CD4-positive, alpha-beta T cell treated with Interleukin-12 subunit alpha and Interleukin-12 subunit beta, for 1 hour (primary cell): Measurements from ENCODE around the gene ARHGAP18.

ENCODE experiments used
- DNase-seq: peaks from one replicate; pipeline ENCODE4 v3.0.0-alpha.2; 2020

The ARHGAP18 gene

DNA sequence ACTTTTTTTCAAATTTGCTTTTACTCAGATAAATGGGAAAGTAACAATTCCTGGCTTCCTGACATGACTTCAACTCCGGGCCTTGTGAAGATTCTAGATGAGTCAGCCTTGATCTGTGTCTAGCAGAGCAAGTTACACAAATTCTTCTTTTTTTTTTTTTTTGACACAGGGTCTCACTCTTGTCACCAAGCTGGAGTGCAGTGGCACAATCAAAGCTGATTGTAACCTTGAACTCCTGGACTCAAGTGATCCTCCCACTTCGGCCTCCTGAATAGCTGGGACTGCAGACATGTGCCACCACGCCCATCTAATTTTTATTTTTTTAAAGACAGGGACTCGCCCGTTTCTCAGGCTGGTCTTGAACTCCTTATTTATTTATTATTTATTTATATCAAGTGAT, 7.3 kb upstream of the ARHGAP18 start:
- no peak for DNase-seq

DNA sequence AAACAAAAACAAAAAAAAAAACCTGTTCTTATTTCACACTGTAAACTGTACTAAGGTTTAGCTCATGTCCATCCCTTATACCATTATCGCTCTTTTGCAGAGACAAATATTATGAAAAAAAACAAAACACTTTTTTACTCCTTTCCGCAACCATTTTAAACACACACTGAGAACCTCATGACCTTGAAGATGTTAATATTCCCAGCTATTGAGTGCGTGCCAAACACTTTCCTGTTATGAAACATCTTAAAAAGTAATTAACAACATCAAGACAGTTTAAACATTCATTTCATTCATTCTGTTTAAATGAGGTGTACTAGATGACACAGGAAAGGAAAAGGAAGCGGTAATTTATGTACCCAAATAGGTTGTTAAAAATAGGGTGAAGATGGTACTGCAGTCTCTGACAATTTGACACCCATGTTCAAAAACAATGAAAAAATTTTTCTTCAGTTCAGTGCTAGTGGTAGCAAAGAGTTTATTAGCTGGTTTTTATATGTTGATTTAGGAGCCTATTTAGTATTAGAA, 3.9 kb upstream of the ARHGAP18 start:
- no peak for DNase-seq

DNA sequence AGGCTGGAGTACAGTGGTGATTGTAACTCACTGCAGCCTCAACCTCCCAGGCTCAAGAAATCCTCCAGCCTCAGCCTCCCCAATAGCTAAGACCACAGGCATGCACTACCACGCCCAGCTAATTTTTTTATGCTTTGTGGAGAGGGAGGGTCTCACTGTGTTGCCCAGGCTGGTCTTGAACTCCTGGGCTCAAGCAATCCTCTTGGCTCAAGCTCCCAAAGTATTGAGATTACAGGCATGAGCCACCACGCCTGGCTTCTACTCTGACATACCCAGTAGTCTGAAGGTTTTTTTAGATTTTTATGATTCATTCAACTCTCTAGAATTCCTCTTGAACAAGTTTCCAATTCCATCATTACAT, 1.3 kb upstream of the ARHGAP18 start:
- DNase-seq: no peak

DNA sequence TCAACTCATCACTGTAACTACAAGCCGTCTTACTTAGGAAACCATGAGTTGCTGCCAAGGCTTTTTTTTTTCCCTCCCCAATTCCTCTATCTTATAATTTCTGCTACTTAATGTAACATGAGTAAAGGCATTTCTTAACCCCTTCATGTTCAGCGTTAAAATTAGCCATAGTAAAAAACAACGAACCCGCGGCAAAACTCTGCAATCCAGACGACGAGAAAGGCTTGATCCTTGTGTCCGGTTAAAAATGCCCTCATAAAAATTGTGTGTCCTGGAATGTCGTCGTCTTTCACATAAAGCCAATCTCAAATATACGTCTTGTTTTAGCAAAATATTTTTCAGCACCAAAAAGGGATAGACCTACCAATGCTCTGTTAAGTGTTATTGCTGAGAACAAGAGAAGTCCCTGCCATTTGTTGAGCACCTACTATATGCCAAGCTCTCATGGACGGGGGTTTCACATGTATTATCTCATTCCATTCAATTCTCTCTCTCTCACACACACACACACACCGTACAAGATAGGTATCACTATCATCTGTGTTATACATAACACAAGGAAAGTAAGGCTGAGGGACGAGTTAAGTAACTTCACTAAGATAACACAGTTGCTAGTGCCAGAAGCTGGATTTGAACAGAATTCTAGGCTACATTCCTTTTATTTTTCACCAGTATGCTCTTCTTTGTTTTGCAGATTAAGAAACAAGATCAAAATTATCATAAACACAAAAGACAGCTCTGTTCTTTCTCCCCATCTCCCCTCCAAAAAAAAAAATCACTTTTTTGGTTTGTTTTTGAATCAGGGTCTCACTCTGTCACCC, 683 bp upstream of the ARHGAP18 start:
- DNase-seq: no peak

DNA sequence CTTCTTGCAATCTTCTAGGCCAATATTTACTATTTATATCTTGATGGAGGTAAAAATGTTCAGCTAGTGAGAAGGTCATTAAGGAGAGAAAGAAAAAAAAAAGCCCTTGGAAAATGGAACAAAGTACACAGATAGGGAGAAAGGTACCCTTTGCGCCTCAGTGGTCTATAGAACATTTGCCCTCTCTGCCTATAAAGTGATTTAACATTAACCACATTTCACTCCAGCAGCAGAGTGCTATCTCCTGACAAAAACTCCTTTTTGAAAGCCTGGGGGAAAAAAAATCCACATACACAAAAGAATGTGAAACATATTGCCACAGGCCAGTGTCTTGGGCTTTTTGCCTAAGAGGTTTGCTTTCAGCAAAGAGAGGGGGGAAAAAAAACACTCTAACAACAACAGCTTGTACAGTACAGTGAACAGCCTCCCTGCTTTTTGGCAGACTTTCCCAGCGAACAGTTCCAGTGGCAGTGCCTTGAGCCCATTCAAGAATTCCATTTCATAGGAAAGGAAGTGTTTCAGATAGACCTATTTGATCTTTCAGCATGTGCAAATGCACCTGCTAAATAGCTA, 695 bp downstream of the ARHGAP18 start:
- DNase-seq: no peak

DNA sequence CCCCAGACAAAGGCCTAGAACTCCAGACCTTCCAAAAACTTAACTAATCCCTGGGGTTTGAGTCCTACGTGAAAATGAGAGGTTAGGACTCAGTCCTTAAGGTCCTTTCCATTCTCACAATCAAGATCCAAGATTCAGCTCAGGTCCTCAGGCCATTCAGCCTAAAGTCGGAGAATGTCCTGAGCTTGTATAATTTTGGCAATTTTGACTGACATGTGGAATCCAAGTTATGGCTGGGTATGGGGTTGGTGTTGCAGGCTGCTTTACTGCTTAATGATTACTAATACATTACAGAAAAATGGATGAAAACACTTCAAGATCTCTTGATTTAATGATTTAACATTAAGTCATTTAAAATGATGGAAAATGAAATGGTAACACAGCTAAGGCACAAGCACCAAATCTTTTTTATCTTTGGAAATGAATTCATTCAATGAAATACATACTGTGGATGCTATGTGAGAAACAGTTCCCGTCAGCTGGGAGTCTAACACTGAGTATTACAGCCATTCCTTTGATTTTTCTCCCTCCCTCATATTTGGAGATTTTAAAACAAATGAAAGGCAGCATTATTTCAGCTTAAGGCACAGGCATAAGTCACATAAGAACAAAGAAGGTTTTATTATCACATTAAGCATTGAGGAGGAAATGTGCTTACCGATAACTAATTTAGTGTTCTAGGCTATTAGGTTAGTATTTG, 1.3 kb downstream of the ARHGAP18 start:
- no peak for DNase-seq

DNA sequence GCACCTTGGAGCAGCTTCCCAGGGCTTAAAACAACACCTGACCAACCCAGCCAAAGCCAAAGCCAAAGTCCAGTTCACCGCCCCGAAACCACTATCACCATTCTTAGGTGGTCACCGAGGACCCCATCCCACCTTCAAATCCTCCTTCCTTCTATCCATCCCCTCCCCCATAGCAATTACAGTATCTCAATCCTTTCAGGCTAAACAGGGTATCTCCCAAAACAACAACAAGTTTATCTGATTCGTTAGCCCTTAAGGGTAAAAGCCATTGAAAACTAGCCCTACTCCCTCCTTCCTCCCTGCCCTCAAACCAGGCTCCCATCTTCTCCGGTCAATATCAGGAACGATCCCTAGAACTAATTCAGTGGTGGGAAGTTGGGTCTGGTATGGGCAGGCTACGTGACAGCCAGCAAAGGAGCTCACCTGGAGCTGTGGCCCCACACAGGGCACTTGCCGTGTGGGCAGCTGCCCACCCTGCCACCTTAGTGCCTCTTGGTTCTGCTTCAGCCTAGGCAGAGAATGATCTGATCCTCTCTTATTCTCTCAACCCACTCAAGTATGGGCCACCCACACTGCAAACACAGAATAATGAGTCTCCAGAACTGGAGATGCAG, 2.0 kb downstream of the ARHGAP18 start:
- no peak for DNase-seq

DNA sequence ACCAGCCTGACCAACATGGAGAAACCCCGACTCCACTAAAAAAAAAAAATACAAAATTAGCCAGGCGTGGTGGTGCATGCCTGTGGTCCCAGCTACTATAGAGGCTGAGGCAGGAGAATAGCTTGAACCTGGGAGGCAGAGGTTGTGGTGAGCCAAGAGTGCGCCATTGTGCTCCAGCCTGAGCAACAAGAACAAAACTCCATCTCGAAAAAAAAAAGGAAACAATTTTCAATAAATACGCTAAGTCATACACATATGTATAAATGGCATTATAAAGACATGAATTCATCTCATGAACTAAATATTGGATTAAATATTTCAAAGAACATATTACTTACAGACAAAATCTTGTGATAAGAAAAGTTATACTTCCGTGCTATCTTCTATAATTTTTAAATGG, 2.9 kb downstream of the ARHGAP18 start:
- no peak for DNase-seq

DNA sequence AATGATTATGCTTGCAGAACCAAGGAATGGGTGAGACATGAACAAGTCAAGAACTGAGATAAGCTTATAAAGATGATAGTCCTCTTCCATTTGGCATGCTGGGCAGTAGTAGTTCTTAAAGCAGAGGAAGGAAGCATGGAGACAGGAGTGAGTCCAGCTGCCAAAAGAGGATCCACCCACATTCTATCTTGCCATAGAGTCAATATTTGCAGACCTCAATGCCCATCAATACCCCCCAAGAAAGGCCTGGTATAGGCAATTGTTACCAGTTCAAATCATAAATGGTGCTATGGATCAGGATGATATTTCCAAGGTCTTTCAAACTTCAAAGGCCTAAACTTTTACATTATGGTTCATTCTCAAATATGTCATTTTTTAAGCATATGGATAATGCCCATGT, 4.8 kb downstream of the ARHGAP18 start:
- DNase-seq: no peak

DNA sequence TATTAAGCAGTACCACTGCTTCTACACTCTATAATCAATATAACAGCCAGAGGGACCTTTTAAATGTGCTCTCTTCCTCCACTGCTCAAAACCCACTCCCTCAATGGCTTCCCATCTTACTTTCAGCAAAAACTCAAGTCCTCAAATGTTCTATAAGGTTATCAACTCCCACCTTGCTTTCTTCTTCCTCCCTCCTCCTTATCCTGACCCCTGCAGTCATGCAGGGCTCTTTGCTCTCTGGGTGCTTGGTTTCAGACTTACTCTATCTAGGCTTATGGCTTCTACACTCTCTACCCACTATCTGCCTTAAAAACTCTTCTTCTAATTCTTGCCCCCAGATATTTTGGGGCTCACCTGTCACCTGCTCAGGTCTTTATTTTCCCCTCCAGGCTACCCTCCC, 5.3 kb downstream of the ARHGAP18 start:
- no peak for DNase-seq

DNA sequence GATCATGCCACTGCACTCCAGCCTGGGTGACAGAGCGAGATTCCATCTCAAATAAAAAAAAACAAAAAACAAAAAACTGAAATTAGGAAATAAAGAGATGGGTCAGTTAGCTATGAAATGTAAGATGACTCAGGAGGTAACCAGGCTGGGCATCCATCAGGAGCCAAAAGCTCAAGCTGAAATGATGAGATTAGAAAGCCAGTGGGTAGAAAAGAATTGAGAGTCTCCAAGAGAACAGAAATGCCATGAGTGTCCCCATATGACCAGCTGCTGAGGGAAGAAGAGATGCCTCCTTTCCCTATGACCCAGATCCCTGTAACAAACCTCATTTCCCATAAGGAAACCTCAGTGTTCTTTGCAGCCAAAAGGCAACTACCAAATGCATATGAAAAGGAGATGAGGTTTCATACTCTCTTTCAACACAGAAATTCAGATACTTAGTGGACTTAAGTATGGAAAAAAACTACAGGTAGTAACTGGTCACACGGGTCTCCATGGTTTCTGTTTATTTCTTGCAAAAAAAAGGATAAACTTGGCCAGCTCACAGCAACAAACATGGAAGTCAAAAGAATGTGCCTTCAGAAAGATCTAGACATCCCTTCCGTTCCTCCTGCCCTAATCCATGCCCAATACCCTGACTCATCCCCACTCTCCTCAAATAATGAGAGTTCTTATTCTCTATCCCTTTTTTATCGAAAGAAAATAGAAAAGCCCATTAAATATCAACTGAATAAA, 8.1 kb downstream of the ARHGAP18 start:
- no peak for DNase-seq

DNA sequence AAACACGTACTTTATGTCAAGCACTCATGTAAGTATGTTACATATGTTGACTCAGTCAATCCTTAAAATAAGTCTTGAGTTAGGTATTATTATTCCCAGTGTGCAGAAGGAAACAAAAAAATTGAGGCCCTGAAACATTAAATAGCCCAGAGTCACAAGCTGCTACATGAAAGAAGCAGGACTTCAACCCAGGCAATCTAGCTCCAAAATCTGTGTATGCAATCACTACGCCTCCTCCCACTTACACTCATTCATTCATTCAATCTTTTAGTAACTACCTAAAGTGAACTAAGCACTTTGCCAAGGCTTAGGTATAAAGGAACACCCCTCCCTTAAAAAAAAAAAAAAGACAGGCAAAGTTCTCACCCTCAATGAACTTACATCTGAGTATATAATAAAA, 9.3 kb downstream of the ARHGAP18 start:
- DNase-seq: no peak

DNA sequence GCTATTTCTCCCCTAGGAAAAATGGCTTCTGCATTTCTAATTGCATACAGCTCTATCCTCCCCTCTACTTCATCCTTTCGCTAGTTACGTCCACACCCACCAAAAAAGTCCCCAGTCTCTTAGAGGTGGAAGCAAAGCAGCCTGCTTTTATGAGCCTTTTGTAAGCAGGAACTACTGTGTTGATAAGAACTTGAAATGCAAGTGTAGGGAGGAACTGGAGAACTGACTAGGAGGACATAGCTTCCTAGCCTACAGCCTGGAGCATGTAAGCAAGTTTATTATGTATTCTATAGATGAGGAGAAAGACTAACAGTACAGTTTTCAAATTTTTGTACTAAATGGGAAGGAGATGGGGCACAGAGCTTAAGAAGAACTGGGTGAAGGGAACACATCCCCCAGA, 10.3 kb downstream of the ARHGAP18 start:
- DNase-seq: no peak

DNA sequence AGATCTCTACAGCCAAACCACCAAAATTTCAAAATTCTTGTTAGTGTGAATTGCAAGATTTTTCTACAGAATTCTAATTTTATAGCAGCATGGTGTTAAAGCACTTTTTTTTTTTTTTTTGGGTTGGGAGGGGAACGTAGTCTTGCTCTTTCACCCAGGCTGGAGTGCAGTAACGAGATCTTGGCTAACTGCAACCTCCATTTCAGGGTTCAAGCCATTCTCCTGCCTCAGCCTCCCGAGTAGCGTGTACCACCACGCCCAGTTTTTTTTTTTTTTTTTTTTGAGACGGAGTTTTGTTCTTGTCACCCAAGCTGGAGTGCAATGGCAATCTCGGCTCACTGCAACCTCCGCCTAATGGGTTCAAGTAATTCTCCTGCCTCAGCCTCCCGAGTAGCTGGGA, 11.5 kb downstream of the ARHGAP18 start:
- no peak for DNase-seq

DNA sequence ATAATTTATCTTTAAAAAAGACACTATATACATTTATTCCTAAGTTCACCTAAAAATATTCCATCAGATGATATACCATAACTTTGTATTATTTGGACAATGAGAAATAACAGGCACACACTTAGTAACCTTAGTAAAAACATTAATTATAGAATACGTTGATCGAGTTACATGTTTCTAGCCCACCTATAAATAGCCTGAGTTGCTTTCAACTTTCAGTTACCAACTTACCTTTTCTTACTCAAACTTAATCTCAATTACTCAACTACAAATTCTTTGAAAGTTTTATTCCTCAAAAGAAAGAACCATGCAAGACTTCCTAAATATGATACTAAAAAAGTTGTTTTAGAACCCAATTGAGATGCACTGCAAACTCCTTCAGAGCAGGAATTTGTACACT, 12.2 kb downstream of the ARHGAP18 start:
- DNase-seq: no peak

DNA sequence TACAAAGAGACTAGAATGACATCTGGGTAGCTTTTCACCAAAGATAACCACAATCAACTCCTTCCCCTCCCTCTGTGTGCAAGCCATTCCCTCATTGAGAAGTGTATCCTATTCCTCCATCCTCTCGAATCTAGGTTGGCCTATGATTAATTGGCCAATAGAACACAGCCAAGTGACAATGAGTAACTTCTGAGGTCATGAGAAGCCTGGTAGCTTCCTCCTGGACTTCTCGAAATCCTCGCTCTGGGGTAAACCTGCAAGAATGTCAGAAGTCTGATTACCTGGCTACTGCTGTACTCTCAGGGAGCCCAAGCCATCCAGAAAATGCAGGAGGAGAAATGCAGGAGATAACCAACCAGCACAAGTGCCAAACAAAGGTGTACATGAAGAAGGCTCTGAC, 13.1 kb downstream of the ARHGAP18 start:
- no peak for DNase-seq

DNA sequence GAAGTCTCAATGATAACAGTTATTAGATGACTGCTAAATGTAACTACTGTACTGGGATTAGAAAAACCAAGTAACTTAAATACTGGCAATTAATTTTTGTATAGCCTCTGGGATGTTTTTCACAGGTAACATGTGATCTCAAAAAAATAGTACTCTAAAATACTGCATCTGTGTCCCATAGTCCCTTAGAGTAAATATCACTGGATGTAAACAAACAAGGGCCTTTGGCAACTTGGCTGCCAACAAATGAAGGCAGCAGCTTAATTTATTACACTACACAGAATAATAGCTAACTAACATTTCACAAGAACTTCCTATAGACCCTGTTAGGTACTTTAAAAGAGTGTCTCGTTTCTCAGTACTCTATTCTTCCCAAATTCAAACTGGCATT, 14.0 kb downstream of the ARHGAP18 start:
- DNase-seq: no peak

DNA sequence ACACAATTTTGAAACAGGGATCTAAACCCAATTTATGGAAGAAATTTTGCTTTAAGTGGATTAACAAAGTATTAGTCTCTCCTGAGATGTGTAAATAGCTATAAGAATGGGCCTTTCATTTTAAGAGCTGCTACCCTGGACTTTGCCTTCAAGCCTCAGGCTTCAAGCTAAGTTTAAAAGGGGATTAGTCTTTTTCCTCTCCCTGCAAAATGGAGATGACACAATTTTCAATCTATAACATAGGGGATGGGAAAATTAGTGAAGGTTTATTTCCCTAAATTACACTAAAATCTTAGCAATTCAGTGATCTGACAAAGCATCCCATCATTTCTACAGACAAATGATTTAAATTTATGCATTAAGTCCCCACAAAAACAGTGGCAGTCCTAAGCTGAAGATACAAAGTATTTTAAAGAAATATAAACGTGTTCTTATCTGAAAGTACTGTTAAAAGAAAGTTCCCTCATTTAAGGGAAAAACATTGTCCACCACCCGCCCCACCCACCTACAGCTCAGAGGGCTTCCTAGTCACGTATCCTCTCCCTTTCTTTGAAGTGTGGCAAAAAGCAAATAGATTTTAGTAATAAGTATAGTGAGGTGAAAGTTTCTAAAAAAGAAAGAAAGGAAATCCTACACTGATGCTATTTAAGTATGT, 14.5 kb downstream of the ARHGAP18 start:
- no peak for DNase-seq

DNA sequence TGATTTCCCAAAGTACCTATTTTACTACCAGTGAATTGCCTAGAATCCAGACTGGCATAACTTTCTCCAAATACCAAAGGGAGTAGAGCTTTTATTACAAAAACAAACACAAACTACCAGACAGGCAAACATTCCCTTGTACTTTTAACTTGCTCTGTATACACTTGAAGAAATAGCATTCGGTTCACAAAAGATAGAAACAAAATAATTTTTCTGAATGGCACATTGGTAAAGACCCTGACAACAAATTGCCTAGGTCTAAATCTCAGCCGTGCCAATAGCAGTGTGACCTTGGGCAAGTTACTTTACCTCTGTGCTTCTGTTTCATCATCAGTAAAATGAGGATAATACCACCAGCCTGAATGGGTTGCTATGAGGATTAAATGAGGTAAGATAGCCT, 15.9 kb downstream of the ARHGAP18 start:
- no peak for DNase-seq

DNA sequence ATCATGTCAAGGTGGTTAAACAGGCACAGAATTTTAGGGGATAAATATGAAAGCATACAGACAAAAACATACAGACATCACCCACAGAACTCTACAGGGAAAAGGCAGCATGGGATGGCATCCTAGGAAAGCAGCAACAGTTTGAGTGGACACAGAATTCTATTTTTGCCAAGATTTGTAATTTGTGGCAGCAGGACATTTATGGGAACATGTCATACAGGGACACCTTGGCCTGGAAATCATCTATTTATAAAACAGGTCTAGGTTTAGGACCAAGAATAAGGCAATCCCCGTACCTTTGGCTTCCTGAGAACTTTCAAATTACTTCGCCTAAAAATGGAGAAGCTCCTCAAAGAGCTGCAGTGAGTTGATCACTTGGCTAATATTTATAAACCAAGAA, 17.5 kb downstream of the ARHGAP18 start:
- DNase-seq: no peak

DNA sequence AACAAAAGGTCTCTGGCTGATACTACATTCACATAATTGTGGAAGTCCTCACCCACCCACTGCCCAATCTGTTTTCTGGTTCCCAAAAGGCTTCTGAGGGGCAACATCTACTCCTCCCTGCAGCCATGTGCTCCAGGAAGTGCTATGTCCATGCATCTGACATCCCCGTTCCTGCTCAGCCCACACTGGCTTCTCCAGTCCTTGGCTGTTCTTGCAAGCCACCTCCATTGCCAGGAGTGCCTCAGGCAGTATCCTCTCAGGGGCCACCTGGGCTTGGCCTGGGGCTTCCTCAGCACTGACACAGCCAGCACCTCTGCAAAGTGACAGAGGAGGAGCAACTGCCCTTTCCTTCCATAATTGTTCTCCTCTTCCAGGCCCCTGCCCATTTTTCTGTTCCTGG, 18.3 kb downstream of the ARHGAP18 start:
- no peak for DNase-seq

DNA sequence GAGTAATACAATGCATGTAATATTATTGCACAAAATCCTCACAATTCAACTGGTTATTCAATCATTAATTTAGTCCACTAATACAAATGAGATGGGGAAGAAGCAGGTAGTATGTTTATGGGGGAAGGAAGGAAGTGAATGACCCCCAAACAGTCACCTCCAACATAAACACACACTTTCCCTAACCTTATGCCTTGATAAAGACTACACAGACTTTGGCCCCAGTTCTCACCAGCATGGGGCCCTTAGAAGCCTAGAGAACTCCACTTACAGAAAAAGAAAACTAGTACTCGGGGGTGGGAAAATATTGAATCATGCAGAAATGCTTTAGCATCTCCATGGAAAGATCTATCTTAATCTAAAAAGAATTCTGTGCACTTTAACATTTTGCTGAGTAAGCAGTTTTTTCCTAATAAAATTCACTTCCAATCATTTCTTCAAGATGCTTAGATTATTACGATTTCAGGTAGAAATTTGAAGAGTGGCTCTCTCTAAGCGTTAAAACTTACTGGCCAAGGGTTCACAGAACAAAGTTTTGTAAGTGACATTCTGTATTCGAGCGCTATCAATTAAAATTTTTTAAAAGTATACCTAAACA, 18.8 kb downstream of the ARHGAP18 start:
- no peak for DNase-seq
